PFSK-1 (cell line): Measurements from ENCODE around the gene VMP1.

Experiments used
- FOXP2 ChIP-seq: optimal IDR thresholded peaks from 2 replicates; pipeline ENCODE3; 2011; ENCODE audit warnings: borderline replicate concordance, control low read depth, inconsistent platforms; ENCODE audit not compliant: insufficient read depth; ENCODE audit errors: extremely low read length, extremely low read depth
- POLR2AphosphoS5 ChIP-seq: IDR thresholded peaks from 2 replicates; pipeline ENCODE4 v1.6.1; 2012; ENCODE audit warnings: low read depth, mild to moderate bottlenecking, control low read depth, low read length, moderate library complexity
- SIN3A ChIP-seq: IDR thresholded peaks from 2 replicates; pipeline ENCODE4 v1.6.1; 2012; ENCODE audit warnings: mild to moderate bottlenecking, low read length, moderate library complexity, borderline replicate concordance; ENCODE audit not compliant: insufficient read depth
- TAF1 ChIP-seq: IDR thresholded peaks from 2 replicates; pipeline ENCODE4 v1.6.1; 2012; ENCODE audit warnings: low read length, control low read depth, borderline replicate concordance; ENCODE audit not compliant: insufficient read depth
- TF ChIP-seq, protein P1 (sequence below), 2 experiments: IDR thresholded peaks; 2 replicates each; pipeline versions ENCODE4 v1.6.1 to v1.8.0; 2011 to 2012; ENCODE audit warnings: low read depth in 2 of 2, low read length in 2 of 2, control low read depth in 1 of 2, inconsistent platforms in 1 of 2, mild to moderate bottlenecking in 1 of 2, moderate library complexity in 1 of 2; ENCODE audit not compliant: insufficient read depth in 1 of 2

Gene VMP1

DNA sequence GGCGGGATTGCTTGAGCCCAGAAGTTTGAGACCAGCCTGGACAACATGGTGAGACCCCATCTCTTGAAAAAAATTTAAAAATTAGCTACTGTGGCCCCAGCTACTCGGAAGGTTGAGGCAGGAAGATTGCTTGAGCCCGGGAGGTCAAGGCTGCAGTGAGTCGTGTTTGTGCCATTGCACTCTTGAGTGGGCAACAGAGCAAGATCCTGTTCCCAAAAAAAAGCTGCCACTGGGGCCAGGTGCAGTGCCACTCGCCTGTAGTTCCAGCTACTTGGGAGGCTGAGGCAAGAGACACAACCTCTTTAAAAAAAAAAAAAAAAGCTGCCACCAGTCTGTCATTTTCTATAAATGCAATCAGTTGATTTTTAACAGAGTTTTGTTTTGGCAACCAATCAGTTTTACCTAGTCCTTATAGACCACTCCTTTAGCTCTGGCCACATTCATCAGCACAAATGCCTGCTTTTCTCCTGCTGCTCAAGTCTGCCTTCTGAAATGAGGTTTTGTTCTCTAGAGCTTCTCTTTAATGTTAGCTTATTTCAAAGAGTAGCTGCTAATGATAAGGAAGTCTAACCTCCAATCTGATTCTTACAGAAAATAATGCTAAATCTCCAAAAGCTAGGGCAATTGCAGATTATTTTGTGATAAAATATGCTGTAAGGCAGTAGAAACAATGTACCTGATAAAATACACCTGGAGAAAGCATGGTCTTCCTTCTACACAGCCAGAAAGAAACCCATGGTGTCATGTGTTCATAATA lies 120.4 kb downstream of the VMP1 start:
- no peak for TF ChIP-seq TAF1
- TF ChIP-seq SIN3A = no peak
- TF ChIP-seq FOXP2 = no peak
- TF ChIP-seq, protein P1, sequence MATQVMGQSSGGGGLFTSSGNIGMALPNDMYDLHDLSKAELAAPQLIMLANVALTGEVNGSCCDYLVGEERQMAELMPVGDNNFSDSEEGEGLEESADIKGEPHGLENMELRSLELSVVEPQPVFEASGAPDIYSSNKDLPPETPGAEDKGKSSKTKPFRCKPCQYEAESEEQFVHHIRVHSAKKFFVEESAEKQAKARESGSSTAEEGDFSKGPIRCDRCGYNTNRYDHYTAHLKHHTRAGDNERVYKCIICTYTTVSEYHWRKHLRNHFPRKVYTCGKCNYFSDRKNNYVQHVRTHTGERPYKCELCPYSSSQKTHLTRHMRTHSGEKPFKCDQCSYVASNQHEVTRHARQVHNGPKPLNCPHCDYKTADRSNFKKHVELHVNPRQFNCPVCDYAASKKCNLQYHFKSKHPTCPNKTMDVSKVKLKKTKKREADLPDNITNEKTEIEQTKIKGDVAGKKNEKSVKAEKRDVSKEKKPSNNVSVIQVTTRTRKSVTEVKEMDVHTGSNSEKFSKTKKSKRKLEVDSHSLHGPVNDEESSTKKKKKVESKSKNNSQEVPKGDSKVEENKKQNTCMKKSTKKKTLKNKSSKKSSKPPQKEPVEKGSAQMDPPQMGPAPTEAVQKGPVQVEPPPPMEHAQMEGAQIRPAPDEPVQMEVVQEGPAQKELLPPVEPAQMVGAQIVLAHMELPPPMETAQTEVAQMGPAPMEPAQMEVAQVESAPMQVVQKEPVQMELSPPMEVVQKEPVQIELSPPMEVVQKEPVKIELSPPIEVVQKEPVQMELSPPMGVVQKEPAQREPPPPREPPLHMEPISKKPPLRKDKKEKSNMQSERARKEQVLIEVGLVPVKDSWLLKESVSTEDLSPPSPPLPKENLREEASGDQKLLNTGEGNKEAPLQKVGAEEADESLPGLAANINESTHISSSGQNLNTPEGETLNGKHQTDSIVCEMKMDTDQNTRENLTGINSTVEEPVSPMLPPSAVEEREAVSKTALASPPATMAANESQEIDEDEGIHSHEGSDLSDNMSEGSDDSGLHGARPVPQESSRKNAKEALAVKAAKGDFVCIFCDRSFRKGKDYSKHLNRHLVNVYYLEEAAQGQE (IDR thresholded peaks at IDR 0.05; ENCODE audit: insufficient read depth in 1 of 2, low read depth in 2 of 2, low read length in 2 of 2) = no peak
- no peak for TF ChIP-seq POLR2AphosphoS5

DNA sequence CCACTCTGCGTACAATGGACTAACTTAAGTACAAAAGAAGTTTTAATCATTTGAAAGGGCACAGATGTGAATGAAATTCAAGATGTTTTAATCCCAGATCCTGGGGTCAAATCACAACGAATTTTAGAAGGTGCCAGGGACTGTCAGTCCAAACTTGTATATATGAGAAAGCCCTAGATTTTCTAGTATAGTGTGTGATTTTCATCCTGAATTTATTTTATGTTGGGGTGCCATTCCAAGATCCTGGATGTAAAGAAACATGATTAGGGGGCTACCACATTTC lies 121.0 kb downstream of the VMP1 start:
- TF ChIP-seq, protein P1 (IDR thresholded peaks at IDR 0.05; ENCODE audit: insufficient read depth in 1 of 2, low read depth in 2 of 2, low read length in 2 of 2) = no peak
- TF ChIP-seq POLR2AphosphoS5 = no peak
- no peak for TF ChIP-seq FOXP2
- TF ChIP-seq TAF1 = no peak
- TF ChIP-seq SIN3A = no peak

DNA sequence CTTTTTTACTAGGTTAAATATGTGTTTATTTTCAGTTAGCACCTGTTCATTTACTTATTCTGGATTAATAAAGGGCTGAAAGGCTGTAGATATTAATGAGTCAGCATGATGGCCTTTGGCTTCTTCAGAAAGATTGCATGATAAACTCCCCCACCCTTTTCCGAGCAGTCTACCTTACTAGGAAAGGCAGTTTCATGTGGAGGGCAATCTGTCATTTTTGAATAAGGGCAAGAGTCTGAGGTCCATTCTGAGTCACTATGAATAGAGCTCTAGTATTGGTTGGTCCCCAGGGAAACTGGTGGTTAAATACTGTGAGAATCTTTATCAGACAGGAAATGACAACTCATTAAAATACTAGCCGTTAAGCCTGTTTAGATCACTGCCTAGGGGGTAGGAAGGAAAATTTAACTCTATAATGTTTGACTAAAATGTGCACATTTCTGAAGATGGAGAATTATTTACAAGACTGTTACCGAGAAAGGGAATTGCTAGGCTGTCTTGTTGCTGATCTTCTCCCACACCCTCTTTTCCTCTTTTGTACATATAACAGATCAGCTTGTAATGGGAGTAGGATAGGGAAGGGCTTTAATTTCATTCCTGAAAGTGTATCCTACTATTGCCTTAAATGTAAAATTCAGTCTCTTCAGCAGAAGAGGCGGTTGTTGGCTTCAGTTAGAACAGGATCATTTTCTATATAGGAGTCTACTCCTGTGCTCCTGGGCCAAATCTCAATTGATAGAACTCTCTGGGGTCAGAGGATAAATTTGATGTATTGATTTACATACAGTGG lies 122.0 kb downstream of the VMP1 start:
- peak; percentile 82 for TF ChIP-seq POLR2AphosphoS5
- no peak for TF ChIP-seq TAF1
- TF ChIP-seq, protein P1 (IDR thresholded peaks at IDR 0.05; ENCODE audit: insufficient read depth in 1 of 2, low read depth in 2 of 2, low read length in 2 of 2) = 0 out of 4 replicates have a peak, but pooled peaks of 1 of the 2 experiments have one; percentile 43
- TF ChIP-seq FOXP2 = no peak
- 0 out of 2 replicates have a peak, but pooled peaks have one; percentile 82 for TF ChIP-seq SIN3A

DNA sequence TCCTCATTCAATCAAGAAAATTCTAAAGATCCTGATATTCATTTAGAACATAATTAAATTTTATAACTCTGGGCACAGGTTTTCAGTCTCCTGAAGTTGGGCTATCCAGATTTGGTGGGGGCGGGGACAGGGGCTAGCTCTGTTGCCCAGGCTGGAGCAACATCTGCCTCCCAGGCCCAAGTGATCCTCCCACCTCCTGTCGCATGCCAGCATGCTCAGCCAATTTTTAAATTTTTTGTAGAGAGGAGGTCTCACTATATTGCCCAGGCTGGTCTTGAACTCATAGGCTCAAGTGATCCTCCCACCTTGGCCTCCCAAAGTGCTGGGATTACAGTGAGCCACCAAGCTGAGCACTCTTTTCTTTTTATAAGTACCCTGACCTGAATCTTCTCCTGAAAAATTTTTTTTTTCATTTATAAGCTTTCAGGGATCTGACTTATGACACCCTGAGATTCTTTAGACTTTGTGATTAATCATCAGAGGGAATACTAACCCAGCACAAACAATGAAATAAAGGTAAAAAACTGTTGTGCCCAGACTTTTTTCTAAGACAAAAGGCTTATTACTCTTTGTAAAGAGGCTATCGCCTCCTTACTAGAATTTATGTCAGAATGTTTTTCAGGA lies 122.7 kb downstream of the VMP1 start:
- TF ChIP-seq FOXP2 (peak; percentile 12), TAF1 (peak; percentile 37; the same call in 1 of the 2 replicates), SIN3A (no peak)
- TF ChIP-seq, protein P1 (IDR thresholded peaks at IDR 0.05; ENCODE audit: insufficient read depth in 1 of 2, low read depth in 2 of 2, low read length in 2 of 2) = no peak
